DMS53 (cell line): ENCODE results near the gene FHOD3.

Experiments used
- DNase-seq: peaks from one replicate; lab custom pipeline; 2025; lab: John Stamatoyannopoulos, UW

FHOD3 gene

GRCh38 chr18:36522509-36522908, 225.0 kb downstream of the FHOD3 start:
- no peak for DNase-seq

GRCh38 chr18:36525913-36526312, 228.4 kb downstream of the FHOD3 start:
- DNase-seq, result no peak

- no peak for DNase-seq
Measured at GRCh38 chr18:36526611-36527010, 229.1 kb downstream of the FHOD3 start.

DNA sequence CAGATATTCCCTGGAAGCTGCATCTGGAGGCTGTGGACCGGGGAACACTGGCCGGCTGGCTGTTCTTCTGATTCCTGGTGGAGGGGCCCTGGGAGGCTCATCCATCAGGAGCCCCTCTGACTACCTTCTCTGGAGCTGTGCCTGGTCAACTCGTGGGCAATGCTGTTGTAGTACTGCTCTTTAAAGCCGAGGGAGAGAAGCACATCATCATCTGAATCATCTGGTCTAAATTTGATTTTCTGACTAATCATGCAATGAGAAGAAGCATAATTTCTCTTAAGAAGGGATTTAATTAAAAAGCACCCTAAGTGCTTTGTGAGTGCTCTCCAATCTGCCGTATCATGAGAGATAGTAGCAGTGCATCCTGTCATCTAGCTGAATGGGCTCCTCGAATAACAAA, 229.5 kb downstream of the FHOD3 start:
- no peak for DNase-seq

GRCh38 chr18:36527740-36528455, 230.4 kb downstream of the FHOD3 start:
- DNase-seq, result peak; percentile 50

GRCh38 chr18:36529747-36530146, 232.2 kb downstream of the FHOD3 start:
- DNase-seq, result no peak

GRCh38 chr18:36530676-36531405, 233.3 kb downstream of the FHOD3 start:
- no peak for DNase-seq

DNA sequence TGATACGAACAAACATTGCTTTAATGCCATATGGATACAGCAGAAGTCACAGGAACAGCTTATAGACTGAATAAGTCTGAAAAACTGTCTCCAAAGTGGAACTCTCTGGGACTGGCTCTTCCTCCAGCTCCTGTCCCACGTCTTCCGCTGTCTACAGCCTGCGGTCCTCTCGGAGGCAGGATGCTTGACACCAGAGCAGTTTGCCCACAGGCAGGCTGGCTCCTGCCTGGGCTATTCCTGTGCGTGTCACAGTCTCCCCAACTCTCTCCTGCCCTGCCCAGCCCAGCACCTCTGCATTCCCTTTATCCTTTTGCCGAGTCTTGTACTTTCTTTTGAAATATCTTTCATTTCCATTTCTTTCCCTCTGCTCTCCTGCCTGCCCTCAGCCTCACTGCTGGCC, 234.1 kb downstream of the FHOD3 start:
- DNase-seq, result no peak

- DNase-seq, result no peak
Measured at GRCh38 chr18:36532394-36532793, 234.9 kb downstream of the FHOD3 start.

DNA sequence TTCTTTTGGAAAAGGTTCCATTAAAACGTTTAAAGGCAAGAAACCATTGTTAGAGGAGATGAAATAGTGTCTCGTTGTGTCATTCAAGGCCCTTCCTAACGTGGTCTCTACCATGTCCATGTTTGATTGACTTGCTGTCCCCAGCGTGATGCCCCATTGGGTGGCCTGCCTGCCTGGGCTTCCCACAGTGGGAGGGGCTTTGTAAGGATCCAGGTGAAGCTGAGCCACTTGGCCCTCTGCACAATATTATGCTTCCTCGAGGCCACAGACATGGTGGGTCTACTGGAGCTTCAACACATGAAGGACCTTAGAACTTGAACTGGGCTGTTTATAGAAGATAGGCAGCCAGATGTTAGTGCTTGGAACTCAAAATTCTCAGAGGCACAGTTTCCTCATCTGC, 235.3 kb downstream of the FHOD3 start:
- DNase-seq, result no peak

- no peak for DNase-seq
Measured at GRCh38 chr18:36533446-36534153, 236.1 kb downstream of the FHOD3 start.

GRCh38 chr18:36534154-36534688, 236.7 kb downstream of the FHOD3 start:
- no peak for DNase-seq

DNA sequence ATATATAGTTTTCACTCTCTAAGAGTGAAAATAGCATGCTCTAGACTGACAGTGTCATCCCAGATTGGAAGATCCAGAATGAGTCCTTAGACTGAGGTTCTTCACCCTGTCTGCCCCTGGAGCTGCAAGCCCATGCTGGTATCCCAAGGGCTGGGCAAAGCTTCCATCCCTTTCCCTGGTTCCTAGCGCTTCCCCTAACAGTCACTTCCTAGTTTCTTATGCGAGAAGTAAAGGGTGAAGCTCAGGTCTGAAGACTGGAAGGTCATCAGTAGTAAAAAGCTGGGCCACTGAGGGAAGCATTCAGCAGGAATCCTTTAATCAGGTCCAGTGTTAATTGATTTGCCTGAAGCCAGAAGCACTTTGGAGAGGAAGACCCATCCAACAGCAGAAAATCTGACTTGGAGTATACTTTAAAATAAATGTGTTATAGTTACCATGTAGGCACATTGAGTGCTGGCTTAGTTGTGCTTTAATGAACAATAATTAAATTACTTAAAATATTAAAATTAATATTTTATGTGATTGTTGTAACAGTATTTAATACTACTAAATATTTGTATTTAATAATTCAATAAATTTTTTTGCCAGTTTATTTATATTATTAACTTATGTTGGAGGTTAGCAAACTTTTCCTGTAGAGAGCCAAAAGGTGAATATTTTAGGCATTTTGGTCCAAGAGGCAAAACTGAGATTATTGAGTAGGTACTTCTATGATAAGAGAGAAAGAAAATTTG, 237.9 kb downstream of the FHOD3 start:
- DNase-seq, result no peak

DNA sequence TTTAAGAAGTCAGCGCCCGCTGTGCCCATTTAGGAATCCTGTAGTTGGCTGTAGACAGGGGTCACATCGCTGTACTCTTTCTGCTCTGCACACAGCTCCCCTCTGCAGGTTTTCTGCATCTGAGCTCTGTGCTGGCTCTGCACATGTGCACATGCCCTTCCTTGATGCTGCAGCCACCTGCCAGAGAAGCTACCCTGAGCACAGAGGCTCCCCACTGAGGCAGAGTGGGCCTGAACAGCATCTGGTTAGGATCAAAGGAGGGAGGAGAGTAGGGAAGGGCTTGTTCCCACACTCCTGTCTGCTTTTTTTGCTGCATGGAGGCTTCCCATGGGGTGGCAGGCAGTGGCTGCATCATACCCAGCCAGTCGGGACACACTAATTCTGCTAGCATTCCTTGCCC, 238.9 kb downstream of the FHOD3 start:
- no peak for DNase-seq

GRCh38 chr18:36537289-36537688, 239.8 kb downstream of the FHOD3 start:
- DNase-seq, result no peak

- DNase-seq, result no peak
Measured at GRCh38 chr18:36539674-36540231, 242.2 kb downstream of the FHOD3 start.

- DNase-seq, result no peak
Measured at GRCh38 chr18:36543030-36543429, 245.5 kb downstream of the FHOD3 start.

DNA sequence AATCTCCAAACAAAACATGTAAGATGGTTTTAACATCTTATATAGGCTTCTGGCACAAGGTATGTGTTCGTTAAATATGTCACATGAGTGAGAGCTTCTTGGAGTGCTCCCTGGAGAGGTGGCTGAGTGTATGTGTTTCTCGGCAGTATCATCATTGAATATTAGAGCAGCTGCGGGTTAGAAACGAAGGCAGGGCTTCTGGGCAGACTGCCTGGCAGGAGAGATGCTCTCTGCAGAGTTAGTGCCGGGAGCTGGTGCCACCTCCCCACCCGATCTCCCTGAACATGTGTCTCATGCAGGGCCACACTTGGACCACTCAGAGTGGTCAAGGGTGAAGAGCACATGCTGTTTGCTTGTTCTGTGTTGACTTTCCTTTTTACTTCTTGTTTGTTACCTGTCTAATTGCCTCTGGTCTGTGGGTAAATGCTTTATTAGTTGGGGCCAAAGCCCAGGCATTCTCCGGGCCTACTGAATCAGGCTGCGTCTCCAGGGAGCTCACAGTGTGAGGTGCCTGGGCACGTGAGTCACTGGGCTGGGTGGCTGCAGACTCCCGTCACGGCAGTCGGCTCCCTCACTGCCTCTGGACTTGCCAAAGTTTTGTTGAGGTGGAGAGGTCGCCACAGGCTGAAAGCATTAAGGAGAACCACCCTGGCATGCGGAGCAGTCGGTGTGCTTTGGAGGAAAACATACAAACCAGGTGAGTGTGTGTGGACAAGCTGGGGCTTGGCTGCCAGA, 246.6 kb downstream of the FHOD3 start:
- DNase-seq, result no peak

GRCh38 chr18:36545821-36546427, 248.4 kb downstream of the FHOD3 start:
- DNase-seq, result no peak

- no peak for DNase-seq
Measured at GRCh38 chr18:36546876-36547275, 249.4 kb downstream of the FHOD3 start.

- no peak for DNase-seq
Measured at GRCh38 chr18:36547544-36547943, 250.0 kb downstream of the FHOD3 start.
